Stimulated activated CD8-positive, alpha-beta memory T cell treated with anti-CD3 and anti-CD28 coated beads, Interleukin-12 subunit alpha, Interleukin-12 subunit beta, amount 100 ng/mL, for 4 hours (primary cell): Measurements from ENCODE around the gene IFT88.
"Not testable (repeated sequence)": the region's sequence is repeated elsewhere in the genome, so short reads cannot be mapped to it uniquely, and the experiment has no call there.

Experiments used
- DNase-seq: peaks from one replicate; pipeline ENCODE4 v3.0.0-alpha.2; 2020; ENCODE audit warnings: low read depth

IFT88 gene

GRCh38 chr13:20624213-20624612 is 57.3 kb downstream of the IFT88 start:
- DNase-seq: no peak

GRCh38 chr13:20633802-20634201 is 66.8 kb downstream of the IFT88 start:
- DNase-seq: no peak

- no peak for DNase-seq
Observed at GRCh38 chr13:20636079-20636478, 69.1 kb downstream of the IFT88 start.

GRCh38 chr13:20637811-20638210 is 70.9 kb downstream of the IFT88 start:
- DNase-seq: no peak

GRCh38 chr13:20647758-20648157 is 80.8 kb downstream of the IFT88 start:
- DNase-seq: no peak

GRCh38 chr13:20652946-20653345 is 86.0 kb downstream of the IFT88 start:
- DNase-seq: no peak

GRCh38 chr13:20654156-20654555 is 87.2 kb downstream of the IFT88 start:
- no peak for DNase-seq

- no peak for DNase-seq
Observed at GRCh38 chr13:20658451-20659040, 91.6 kb downstream of the IFT88 start.

- DNase-seq: no peak
Observed at GRCh38 chr13:20664351-20664750, 97.4 kb downstream of the IFT88 start.

- DNase-seq: no peak
Observed at GRCh38 chr13:20666948-20667347, 100.0 kb downstream of the IFT88 start.

GRCh38 chr13:20667857-20668437 is 101.0 kb downstream of the IFT88 start:
- no peak for DNase-seq

GRCh38 chr13:20669162-20669561 is 102.2 kb downstream of the IFT88 start:
- DNase-seq: no peak

- no peak for DNase-seq
Observed at GRCh38 chr13:20671789-20672188, 104.8 kb downstream of the IFT88 start.

GRCh38 chr13:20672772-20673171 is 105.8 kb downstream of the IFT88 start:
- no peak for DNase-seq

GRCh38 chr13:20673715-20674114 is 106.8 kb downstream of the IFT88 start:
- DNase-seq: no peak

GRCh38 chr13:20676213-20676612 is 109.3 kb downstream of the IFT88 start:
- no peak for DNase-seq

GRCh38 chr13:20678606-20679005 is 111.6 kb downstream of the IFT88 start:
- DNase-seq: not testable (repeated sequence)

- no peak for DNase-seq
Observed at GRCh38 chr13:20679879-20680278, 112.9 kb downstream of the IFT88 start.

GRCh38 chr13:20680416-20681080 is 113.6 kb downstream of the IFT88 start:
- DNase-seq: no peak

GRCh38 chr13:20681481-20681880 is 114.5 kb downstream of the IFT88 start:
- DNase-seq: not testable (repeated sequence)

GRCh38 chr13:20682061-20682460 is 115.1 kb downstream of the IFT88 start:
- DNase-seq: no peak

- DNase-seq: no peak
Observed at GRCh38 chr13:20684041-20684440, 117.1 kb downstream of the IFT88 start.

GRCh38 chr13:20684546-20684945 is 117.6 kb downstream of the IFT88 start:
- no peak for DNase-seq

- no peak for DNase-seq
Observed at GRCh38 chr13:20685092-20685491, 118.1 kb downstream of the IFT88 start.
